ENCODE results near the gene LRCH3.

DNA sequence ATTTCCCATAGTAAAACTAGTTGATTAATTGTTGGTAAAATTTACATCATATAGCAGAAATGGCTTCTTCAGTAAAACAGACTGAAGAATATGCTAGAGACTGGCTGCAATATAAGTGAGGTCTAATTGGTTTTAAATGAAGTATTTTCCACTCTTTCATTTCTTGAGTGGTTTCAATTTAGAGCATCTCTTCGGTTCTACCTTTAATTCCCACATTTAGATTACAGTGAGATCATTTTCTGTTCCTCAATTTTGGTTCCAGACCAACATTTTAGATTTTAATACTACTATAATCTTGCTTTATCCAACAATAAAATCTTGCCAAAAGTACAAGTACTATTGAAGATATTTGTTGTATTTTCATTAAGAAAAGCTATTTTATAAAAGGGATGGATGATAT, 1.0 kb upstream of the LRCH3 start:
- no peak for TF ChIP-seq RARB (CRISPR knock-in tag; IDR thresholded peaks at IDR 0.05)
- no peak for TF ChIP-seq JUNB (IDR thresholded peaks at IDR 0.05)
- TF ChIP-seq, protein P1, sequence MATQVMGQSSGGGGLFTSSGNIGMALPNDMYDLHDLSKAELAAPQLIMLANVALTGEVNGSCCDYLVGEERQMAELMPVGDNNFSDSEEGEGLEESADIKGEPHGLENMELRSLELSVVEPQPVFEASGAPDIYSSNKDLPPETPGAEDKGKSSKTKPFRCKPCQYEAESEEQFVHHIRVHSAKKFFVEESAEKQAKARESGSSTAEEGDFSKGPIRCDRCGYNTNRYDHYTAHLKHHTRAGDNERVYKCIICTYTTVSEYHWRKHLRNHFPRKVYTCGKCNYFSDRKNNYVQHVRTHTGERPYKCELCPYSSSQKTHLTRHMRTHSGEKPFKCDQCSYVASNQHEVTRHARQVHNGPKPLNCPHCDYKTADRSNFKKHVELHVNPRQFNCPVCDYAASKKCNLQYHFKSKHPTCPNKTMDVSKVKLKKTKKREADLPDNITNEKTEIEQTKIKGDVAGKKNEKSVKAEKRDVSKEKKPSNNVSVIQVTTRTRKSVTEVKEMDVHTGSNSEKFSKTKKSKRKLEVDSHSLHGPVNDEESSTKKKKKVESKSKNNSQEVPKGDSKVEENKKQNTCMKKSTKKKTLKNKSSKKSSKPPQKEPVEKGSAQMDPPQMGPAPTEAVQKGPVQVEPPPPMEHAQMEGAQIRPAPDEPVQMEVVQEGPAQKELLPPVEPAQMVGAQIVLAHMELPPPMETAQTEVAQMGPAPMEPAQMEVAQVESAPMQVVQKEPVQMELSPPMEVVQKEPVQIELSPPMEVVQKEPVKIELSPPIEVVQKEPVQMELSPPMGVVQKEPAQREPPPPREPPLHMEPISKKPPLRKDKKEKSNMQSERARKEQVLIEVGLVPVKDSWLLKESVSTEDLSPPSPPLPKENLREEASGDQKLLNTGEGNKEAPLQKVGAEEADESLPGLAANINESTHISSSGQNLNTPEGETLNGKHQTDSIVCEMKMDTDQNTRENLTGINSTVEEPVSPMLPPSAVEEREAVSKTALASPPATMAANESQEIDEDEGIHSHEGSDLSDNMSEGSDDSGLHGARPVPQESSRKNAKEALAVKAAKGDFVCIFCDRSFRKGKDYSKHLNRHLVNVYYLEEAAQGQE (IDR thresholded peaks at IDR 0.05): no peak
- TF ChIP-seq RFX5 (IDR thresholded peaks at IDR 0.05): no peak
- no peak for TF ChIP-seq POLR2A (IDR thresholded peaks at IDR 0.05; ENCODE audit: low read length)
- TF ChIP-seq, protein P2, sequence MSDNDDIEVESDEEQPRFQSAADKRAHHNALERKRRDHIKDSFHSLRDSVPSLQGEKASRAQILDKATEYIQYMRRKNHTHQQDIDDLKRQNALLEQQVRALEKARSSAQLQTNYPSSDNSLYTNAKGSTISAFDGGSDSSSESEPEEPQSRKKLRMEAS (IDR thresholded peaks at IDR 0.05): no peak
- TF ChIP-seq SMC3 (IDR thresholded peaks at IDR 0.05): no peak
- TF ChIP-seq, protein P3, sequence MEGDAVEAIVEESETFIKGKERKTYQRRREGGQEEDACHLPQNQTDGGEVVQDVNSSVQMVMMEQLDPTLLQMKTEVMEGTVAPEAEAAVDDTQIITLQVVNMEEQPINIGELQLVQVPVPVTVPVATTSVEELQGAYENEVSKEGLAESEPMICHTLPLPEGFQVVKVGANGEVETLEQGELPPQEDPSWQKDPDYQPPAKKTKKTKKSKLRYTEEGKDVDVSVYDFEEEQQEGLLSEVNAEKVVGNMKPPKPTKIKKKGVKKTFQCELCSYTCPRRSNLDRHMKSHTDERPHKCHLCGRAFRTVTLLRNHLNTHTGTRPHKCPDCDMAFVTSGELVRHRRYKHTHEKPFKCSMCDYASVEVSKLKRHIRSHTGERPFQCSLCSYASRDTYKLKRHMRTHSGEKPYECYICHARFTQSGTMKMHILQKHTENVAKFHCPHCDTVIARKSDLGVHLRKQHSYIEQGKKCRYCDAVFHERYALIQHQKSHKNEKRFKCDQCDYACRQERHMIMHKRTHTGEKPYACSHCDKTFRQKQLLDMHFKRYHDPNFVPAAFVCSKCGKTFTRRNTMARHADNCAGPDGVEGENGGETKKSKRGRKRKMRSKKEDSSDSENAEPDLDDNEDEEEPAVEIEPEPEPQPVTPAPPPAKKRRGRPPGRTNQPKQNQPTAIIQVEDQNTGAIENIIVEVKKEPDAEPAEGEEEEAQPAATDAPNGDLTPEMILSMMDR (IDR thresholded peaks at IDR 0.05): no peak

Data from A549 (cell line).